ENCODE results near the gene MPZL3. TPM values are rescaled to one million over a fixed set of nuclear protein-coding genes. Genes with fewer than 3 reads are reported as not detected.

Gene MPZL3
- total and polyA plus RNA-seq, 2 experiments from 2014 or later, result 10.2 to 20.6 TPM

DNA sequence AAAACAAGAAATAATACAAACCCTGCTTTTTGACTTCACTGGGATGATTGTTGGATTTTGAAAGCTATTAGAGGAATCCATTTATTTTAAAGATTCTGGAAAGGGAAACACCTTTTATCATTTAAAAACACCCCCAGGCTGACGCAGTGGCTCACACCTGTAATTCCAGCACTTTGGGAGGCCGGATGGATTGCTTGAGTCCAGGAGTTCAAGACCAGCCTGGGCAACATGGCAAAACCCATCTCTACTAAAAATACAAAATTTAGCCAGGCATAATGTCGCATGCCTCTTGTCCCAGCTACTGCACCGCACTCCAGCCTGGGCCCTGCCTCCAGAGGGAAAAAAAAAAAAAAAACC lies 75.4 kb downstream of the MPZL3 start:
- Histone ChIP-seq H3K9me2 (replicated peaks; ENCODE audit: insufficient read depth) (no peaks in the 10 kb centered on the region), H3K27me3 (peaks cover 24% of the 10 kb centered on the region), H3K36me3 (replicated peaks; ENCODE audit: insufficient read depth, low read depth) (no peaks in the 10 kb centered on the region), H3K4me1 (ENCODE audit: insufficient read depth) (peaks cover 13% of the 10 kb centered on the region), H3K4me2 (no peak overlapping the region), H3K27ac (no peak overlapping the region), H2AFZ (no peak overlapping the region), H3K9me3 (ENCODE audit: low read depth) (no peaks in the 10 kb centered on the region), H3K4me3 (no peak overlapping the region), H3K79me2 (no peaks in the 10 kb centered on the region), H4K20me1 (ENCODE audit: insufficient read depth, poor library complexity, severe bottlenecking) (no peaks in the 10 kb centered on the region)
- TF ChIP-seq CTCF (IDR thresholded peaks at IDR 0.05; ENCODE audit: poor library complexity) (no peak), EZH2phosphoT487 (IDR thresholded peaks at IDR 0.05; ENCODE audit: low read depth, severe bottlenecking, unreplicated experiment) (no peak), EZH2 (IDR thresholded peaks at IDR 0.05; ENCODE audit: borderline replicate concordance) (no peak)
- DNase-seq (ENCODE audit: low spot score), result no peak
- 83% methylated on average over 4 of the region's 4 CpGs for WGBS (ENCODE audit: low lambda C conversion rate, missing lambda C conversion rate)

Small RNA genes lying within 50 kb of the gene (small RNA-seq; reads per million reads assigned to genes)
- gene HSPE1P18, result not detected

Other genes starting within 250 kb of the MPZL3 start
- 10.9 and 12.9 TPM in 2 replicates for gene TMPRSS4, start 175.3 kb downstream of the MPZL3 start, total RNA-seq
- 12.1 and 16.2 TPM in 2 replicates for gene TMPRSS4, start 175.3 kb downstream of the MPZL3 start, polyA plus RNA-seq
- gene SMIM35, start 165.4 kb downstream of the MPZL3 start, total RNA-seq, result 0.03 TPM in 1 of 2 replicates, not detected in the other
- not detected in 2 replicates for gene SMIM35, start 165.4 kb downstream of the MPZL3 start, polyA plus RNA-seq
- gene SCN4B, start 99.5 kb downstream of the MPZL3 start, total RNA-seq, result 0.57 and 1.0 TPM in 2 replicates
- 0.55 and 1.1 TPM in 2 replicates for gene SCN4B, start 99.5 kb downstream of the MPZL3 start, polyA plus RNA-seq
- 1.1 and 1.3 TPM in 2 replicates for gene SCN2B, start 75.7 kb downstream of the MPZL3 start, total RNA-seq
- gene SCN2B, start 75.7 kb downstream of the MPZL3 start, polyA plus RNA-seq, result 0.92 and 1.2 TPM in 2 replicates
- 3.5 and 5.3 TPM in 2 replicates for gene JAML, start 27.4 kb downstream of the MPZL3 start, total RNA-seq
- 5.0 and 5.9 TPM in 2 replicates for gene JAML, start 27.4 kb downstream of the MPZL3 start, polyA plus RNA-seq
- 47.2 and 52.3 TPM in 2 replicates for gene MPZL2, start 11.9 kb upstream of the MPZL3 start, total RNA-seq
- 38.4 and 48.0 TPM in 2 replicates for gene MPZL2, start 11.9 kb upstream of the MPZL3 start, polyA plus RNA-seq
- not detected in 2 replicates for gene CD3E, start 52.4 kb upstream of the MPZL3 start, total RNA-seq
- gene CD3E, start 52.4 kb upstream of the MPZL3 start, polyA plus RNA-seq, result not detected in 2 replicates
- gene CD3D, start 90.3 kb upstream of the MPZL3 start, total RNA-seq, result 0.92 and 2.3 TPM in 2 replicates
- gene CD3D, start 90.3 kb upstream of the MPZL3 start, polyA plus RNA-seq, result 1.8 and 3.6 TPM in 2 replicates
- 0.50 and 1.1 TPM in 2 replicates for gene CD3G, start 92.0 kb upstream of the MPZL3 start, total RNA-seq
- 0.11 and 0.60 TPM in 2 replicates for gene CD3G, start 92.0 kb upstream of the MPZL3 start, polyA plus RNA-seq
- gene UBE4A, start 107.2 kb upstream of the MPZL3 start, total RNA-seq, result 57.5 and 61.5 TPM in 2 replicates
- 19.7 and 22.4 TPM in 2 replicates for gene UBE4A, start 107.2 kb upstream of the MPZL3 start, polyA plus RNA-seq
- 64.7 and 68.1 TPM in 2 replicates for gene ATP5MG, start 149.2 kb upstream of the MPZL3 start, total RNA-seq
- gene ATP5MG, start 149.2 kb upstream of the MPZL3 start, polyA plus RNA-seq, result 431 and 471 TPM in 2 replicates
- 29.1 and 30.6 TPM in 2 replicates for gene KMT2A, start 184.1 kb upstream of the MPZL3 start, total RNA-seq
- gene KMT2A, start 184.1 kb upstream of the MPZL3 start, polyA plus RNA-seq, result 23.0 and 25.9 TPM in 2 replicates

Measured in hepatocyte (in vitro differentiated cells).